NK-92 (cell line): Measurements from ENCODE around the gene NDUFA13.
"Not testable (repeated sequence)": the region's sequence is repeated elsewhere in the genome, so short reads cannot be mapped to it uniquely, and the experiment has no call there.

Source experiments
- DNase-seq: peaks from one replicate; lab custom pipeline; 2025; ENCODE audit not compliant: unreplicated experiment; lab: John Stamatoyannopoulos, UW

The NDUFA13 gene

DNA sequence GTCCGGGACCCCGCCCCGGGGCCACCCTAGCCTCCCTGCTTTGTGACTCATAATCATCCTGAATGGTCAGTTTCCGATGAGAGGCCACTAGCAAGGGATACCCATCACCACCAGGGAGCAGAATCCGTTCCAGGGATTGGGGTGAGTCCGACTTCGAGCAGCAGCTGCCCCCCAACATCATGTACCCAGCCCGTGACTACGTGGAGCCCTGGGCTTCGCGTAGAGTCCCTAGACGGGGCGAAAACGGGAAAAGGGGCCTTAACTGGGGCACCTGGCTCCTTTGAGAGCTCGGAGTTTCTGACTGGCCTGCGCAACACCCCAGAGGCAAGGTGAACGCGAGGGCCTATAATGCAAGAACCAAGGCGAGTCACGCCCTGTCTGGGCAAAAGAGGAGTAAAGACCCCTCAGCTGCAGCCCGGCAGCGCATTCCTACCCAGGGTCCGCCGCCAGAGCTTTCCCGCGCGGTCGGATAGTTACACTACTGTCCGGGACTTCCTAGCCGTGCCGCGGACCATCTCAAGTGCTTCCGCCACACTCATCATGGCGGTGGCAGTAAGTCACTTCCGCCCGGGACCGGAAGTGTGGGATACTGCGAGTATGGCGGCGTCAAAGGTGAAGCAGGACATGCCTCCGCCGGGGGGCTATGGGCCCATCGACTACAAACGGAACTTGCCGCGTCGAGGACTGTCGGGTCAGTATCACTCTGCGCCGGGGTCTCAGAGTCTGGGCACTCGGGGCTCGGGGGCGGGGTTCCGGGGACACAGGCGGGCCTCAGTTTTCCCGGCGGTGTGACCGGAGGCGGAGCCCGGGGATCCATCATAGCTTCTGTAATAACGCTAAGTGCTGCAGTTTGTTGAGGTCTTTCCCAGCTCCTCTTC is at the start of gene NDUFA13:
NDUFA13 (plus strand) TSS at position 584 of the 878 bp plus-strand sequence; CDS start at position 598, 14 bp downstream.
- peak; percentile 53 for DNase-seq

- DNase-seq: no peak
Observed at GRCh38 chr19:19468424-19469050, 47.5 kb upstream of the NDUFA13 start.

GRCh38 chr19:19470579-19470978 is 45.4 kb upstream of the NDUFA13 start:
- DNase-seq: no peak

- no peak for DNase-seq
Observed at GRCh38 chr19:19471682-19472081, 44.3 kb upstream of the NDUFA13 start.

DNA sequence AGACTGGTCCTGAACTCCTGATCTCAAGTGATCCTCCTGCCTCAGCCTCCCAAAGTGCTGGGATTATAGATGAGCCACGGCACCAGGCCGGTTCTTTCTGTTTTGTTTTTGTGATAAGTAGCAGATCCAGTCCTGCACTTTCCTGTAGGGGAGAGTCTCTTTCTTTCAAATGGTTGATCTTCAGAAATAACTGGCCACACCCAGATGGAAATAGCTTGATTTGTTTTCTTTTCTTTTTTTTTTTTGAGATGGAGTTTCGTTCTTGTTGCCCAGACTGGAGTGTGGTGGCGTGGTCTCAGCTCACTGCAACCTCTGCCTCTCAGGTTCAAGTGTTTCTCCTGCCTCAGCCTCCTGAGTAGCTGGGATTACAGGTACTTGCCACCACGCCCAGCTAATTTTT is 43.9 kb upstream of the NDUFA13 start:
- not testable (repeated sequence) for DNase-seq

- DNase-seq: no peak
Observed at GRCh38 chr19:19475015-19475765, 40.8 kb upstream of the NDUFA13 start.

DNA sequence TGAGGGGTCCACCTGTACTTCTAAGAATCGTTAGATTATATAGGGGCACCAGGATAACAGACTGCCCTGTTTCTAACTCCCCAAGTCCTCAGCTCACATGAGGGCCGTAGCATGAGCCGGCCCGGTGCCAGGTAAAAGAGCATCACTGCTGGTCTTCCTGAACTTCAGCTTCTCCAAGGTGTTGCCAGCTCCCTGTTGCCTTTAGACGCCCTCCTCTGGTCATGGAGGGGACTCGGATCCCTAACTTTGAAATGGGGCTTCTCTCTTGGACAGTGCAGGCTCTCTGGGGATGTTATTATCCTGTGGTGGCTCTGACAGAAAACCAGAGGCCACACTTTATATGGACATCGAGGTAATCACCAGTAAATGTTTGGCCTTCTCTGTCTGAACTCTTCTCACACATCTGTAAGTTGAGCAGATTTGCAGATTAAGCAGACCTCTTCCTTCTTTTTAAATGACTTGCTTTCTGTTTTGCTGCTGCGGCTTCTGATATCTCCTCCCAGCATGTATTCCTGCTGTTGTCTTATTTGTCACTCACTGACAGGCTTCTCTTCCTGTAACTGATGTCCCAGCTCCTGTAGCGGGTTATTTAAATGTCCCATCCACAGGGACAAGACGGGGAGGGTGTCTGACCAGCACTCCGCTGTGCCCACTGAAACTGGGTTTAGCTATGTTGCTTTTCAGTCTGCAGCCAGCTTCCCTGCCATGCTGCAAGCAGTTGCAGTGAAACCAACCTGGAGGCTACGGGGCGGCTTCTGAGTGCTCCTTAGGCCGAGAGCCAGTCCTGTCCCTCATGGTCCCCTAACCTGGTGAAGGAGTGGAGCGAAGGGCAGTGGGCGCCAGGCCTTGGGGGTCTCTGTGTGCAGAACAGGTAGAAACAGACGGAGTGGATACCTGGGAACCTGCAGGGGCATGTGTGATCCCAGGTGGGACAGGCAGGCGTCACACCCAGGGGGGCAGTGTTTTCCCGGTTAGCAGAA is 39.9 kb upstream of the NDUFA13 start:
- DNase-seq: no peak

DNA sequence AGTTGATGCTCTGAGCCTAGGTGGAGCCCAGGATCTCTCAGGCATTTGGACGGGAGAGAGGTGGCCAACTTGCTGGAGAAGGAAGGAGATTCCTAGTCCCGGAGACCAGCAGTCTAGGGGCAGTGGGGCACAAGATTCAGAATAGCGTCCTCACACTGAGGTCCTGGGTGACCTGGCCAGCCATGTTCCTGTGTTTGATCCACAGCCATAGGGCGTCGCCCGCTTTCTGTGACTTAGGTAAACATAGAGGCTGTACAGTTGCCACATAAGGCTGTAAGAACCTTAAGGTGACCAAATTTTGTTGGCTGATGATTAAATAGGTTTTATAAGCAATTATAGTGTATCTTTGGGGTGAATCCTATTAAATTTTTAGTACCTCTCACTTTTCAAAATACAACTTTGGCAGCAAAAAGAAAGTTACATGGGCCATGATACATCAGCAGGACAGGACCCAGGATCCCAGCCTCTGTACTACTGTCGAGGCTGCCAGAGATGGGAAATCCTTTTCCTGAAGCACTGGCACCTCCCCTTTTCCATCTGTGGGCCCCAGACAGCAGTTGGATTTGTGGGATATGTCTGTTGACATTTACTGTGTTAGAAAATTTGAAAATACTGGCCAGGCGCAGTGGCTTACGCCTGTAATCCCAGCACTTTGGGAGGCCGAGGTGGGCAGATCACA is 38.2 kb upstream of the NDUFA13 start:
- DNase-seq: no peak

DNA sequence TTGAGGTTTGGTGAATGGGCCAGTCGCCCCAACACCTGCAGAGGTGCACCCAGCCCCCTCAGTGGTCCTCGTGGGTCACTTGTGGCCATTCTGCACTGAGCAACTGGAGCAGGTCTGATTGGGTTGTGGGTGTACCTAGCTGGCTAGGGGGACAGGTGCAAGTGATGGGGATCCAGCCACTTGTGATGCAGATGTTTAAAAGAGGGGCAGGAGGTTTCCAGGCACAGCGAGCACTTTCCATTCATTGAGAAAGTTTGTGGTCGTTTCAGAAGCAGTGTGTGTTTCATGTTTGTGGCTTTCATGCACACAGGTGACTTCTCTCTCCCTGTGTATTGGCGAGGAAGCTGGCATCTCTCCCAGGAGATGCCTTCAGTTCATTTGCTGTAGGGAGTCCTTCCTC is 35.3 kb upstream of the NDUFA13 start:
- no peak for DNase-seq

DNA sequence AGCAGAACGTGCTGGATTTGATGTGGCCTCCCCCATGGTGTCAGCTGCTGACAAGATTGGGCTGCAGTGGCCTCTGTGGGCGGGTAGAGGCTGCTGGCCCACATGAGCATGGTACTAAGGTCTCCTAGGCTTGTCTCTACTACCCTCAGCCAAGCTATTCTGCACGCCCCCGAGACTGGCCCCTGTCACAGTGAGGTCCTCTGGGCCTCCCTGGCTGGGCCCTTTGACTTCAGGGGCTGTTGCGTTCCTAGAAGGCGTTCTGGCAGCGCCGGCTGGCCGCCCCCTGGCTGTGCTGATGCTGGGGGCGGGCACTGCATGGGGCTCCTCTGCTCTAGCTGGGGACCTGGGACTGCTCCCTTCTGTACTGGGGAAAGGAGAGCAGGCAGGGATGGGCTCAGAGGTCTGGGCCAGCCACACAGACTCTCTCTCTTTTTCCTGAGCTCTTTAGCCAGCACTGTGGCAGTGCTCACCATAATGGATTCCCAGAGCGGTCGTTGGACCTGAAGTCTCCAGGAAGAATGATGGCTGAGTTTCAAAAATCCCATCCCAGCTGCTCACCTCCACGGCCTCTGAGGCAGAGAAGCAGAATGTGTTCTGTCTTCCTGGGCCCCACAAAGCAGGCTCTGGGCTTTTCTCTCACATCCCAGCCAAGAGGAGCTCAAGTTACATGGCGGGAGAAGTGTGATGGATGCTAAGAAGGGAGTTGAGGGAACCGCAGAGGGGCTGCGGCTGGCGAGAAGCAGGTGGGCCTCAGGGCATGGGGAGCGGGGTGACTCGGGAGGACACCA is 33.0 kb upstream of the NDUFA13 start:
- DNase-seq: no peak

- no peak for DNase-seq
Observed at GRCh38 chr19:19485161-19485997, 30.6 kb upstream of the NDUFA13 start.

DNA sequence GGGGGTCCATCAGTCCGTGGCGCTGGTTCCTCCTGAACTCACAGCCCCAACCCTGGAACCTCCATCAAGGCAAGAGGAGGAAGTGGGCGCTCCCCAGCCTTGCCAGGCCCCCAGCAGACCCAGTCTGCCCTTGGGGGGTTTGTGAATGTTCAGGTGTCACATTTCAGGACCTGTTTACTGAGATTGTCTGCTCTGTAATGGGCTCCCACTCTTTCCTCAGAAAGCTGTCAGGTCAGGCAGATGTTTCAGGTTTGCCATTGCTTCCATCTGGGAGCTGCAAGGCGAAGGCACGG is 30.1 kb upstream of the NDUFA13 start:
- DNase-seq: no peak

DNA sequence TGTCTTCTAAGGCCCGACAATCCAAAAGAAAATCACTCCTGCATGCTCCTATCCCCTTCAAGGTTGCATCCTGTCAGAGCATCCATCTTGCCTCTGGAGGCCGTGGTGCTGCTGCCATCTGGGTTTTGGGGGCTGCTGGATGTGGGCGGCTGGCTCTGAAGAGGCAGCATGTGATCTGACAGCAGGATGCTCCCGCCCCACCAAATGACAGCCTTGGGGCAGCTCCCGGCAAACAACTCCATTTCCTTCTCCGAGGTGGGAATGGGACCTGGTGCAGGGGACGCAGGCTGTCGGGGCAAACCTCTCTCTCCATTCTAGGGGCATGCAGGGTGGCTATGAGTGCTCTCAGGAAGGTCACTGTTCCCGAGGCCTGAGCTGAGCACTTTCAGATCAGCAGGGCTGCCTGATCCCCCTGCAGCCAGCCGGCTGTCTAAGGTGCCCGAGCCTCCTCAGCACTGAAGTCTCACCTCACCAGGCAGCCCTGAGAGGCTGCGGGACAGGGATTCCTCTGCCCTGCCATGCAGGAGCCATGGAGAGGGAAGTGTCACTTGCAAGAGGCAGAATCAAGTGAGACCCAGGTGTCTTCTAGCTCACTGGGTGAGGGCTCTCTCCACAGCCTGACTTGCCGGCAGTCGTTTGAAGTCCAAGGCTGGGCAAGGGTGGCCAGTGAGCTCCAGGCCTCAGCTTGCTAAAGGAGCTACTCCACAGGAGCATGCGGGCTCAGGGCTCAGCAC is 29.5 kb upstream of the NDUFA13 start:
- DNase-seq: no peak

DNA sequence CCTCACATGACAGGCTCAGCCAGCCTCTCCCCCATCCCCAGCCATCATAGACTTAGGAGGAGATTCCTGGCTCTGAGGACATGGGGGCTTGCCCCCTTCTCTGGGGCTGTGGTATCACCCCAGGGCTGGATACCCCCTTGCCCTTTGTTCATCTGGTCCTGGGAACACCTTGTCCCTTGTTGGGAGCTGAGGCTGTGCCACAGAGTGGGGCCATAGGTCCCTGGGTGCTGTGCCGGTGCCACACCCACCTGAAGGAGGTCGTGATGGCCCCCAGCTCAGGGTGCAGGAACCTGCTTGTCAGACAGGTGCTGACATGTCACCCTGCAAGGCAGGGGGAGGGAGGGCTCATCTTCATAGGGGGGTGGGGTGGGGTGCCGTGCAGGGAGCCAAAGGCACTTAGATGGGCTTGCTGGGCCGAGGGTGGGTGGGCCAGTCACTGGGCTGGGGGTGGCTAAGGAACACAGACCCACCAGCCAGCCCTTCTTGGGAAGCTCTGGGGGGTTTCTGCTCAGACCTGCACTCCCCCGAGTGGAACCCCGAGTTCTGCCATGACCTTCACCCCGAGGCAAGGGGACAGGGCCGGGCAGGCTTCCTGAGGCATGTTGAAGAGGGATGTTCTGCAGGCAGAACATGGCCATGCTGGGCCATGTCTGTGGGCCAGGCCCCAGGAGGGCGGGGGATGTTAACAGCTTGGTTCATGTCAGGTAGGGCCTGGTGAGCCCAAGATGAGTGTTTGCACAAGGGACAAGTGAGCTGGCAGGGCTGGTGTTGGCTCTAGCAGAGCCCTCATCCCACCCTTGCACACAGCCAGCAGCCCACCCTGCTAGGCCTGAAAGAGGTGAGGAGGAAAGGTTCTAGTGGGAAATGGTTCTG is 28.7 kb upstream of the NDUFA13 start:
- DNase-seq: no peak

- DNase-seq: no peak
Observed at GRCh38 chr19:19487950-19488874, 27.8 kb upstream of the NDUFA13 start.
